Subcutaneous abdominal adipose tissue (tissue), 5 donors: ENCODE data around the gene TMEM120B.
"Not testable (repeated sequence)": the region's sequence is repeated elsewhere in the genome, so short reads cannot be mapped to it uniquely, and the experiment has no call there.

ENCODE experiments used
- H3K27ac ChIP-seq: one replicate; pipeline ENCODE4 v1.7.0; 2013; ENCODE audit warnings: low read depth, mild to moderate bottlenecking, inconsistent platforms, low read length, moderate library complexity
- H3K27me3 ChIP-seq, 5 donors: one replicate each; pipeline ENCODE4 v1.7.0; 2013; ENCODE audit warnings: low read length in 5 of 5, inconsistent platforms in 1 of 5; ENCODE audit not compliant: control insufficient read depth in 5 of 5, insufficient read depth in 4 of 5
- H3K36me3 ChIP-seq, 5 donors: one replicate each; pipeline ENCODE4 v1.7.0; 2013; ENCODE audit warnings: low read length in 5 of 5; ENCODE audit not compliant: control insufficient read depth in 5 of 5, insufficient read depth in 5 of 5
- H3K4me1 ChIP-seq, 5 donors: one replicate each; pipeline ENCODE4 v1.7.0; 2013; ENCODE audit warnings: low read length in 5 of 5, mild to moderate bottlenecking in 3 of 5, moderate library complexity in 1 of 5; ENCODE audit not compliant: control insufficient read depth in 5 of 5, insufficient read depth in 5 of 5
- H3K4me3 ChIP-seq, 5 donors: one replicate each; pipeline ENCODE4 v1.7.0; 2013; ENCODE audit warnings: low read length in 5 of 5, low read depth in 1 of 5
- H3K9ac ChIP-seq, 5 donors: one replicate each; pipeline ENCODE4 v1.7.0; 2013; ENCODE audit warnings: low read length in 5 of 5, mild to moderate bottlenecking in 4 of 5, moderate library complexity in 3 of 5
- H3K9me3 ChIP-seq, 5 donors: one replicate each; pipeline ENCODE4 v1.7.0; 2013; ENCODE audit warnings: low read length in 5 of 5; ENCODE audit not compliant: control insufficient read depth in 5 of 5
- donor health status: healthy.
- donor health status: healthy.
- donor health status: healthy.
- donor health status: healthy.
- donor health status: healthy.

TMEM120B gene

GRCh38 chr12:121712461-121713256, at the start of gene TMEM120B:
Gene TMEM120B, plus strand, starts transcription at chr12:121712752. Its CDS starts 144 bp downstream, at chr12:121712896.
- H3K9me3 ChIP-seq, result no peaks in the 10 kb centered on the region
- no peaks in the 10 kb centered on the region for H3K27me3 ChIP-seq
- peak within 1 kb of the TSS; percentile 70 for H3K27ac ChIP-seq
- peaks cover 0 to 63% (median 33%) of the 10 kb centered on the region in 5 donors for H3K4me1 ChIP-seq
- peak within 1 kb of the TSS in 4 of 5 donors; percentile 74 to 86 (median 86) for H3K9ac ChIP-seq
- H3K4me3 ChIP-seq, result peak within 1 kb of the TSS; percentile 87 to 93 (median 90)
- peaks cover 0 to 3% (median 0%) of the 10 kb centered on the region in 5 donors for H3K36me3 ChIP-seq

DNA sequence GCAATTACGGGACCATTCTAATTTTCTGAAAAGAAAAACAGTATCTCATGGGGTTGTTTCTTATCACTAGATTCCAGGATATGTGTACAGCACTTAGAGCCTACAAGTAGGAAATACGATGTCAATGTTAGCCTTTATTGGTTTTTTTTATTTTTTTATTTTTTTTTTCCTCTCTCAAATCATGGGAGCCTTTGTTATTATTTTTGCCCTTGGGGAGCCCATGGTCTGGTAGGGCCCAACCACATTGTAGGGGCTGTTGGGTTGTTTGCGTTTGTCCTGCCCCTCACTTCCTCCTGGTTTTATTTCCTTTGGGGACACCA, 49.0 kb upstream of the TMEM120B start:
- no peak overlapping the region for H3K4me3 ChIP-seq

DNA sequence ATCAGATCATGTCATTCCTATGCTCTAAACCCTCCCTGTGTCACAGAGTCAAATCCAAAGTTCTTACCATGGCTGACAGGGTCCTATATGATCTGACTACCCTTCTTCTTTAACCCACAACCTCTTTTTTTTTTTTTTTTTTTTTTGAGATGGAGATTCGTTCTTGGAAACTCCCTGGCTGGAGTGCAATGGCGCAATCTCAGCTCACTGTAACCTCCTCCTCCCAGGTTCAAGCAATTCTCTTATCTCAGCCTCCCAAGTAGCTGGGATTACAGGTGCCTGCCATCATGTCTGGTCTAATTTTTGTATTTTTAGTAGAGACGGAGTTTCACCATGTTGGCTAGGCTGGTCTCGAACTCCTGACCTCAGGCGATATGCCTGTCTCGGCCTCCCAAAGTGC, 45.7 kb upstream of the TMEM120B start:
- H3K9ac ChIP-seq, H3K4me1 ChIP-seq, H3K27me3 ChIP-seq, H3K27ac ChIP-seq, H3K36me3 ChIP-seq, H3K4me3 ChIP-seq, H3K9me3 ChIP-seq: not testable (repeated sequence)

More for the DNA sequence above, 49.0 kb upstream of the TMEM120B start:
- no peak overlapping the region for H3K9ac ChIP-seq
- H3K9me3 ChIP-seq, result no peaks in the 10 kb centered on the region
- no peak overlapping the region for H3K27ac ChIP-seq
- no peaks in the 10 kb centered on the region for H3K36me3 ChIP-seq
- H3K4me1 ChIP-seq, result peaks cover 0 to 13% (median 8%) of the 10 kb centered on the region in 5 donors
- no peaks in the 10 kb centered on the region for H3K27me3 ChIP-seq

- Histone ChIP-seq H3K9me3 (no peaks in the 10 kb centered on the region), H3K27me3 (no peaks in the 10 kb centered on the region), H3K27ac (no peak overlapping the region), H3K4me1 (peaks cover 0 to 17% (median 14%) of the 10 kb centered on the region in 5 donors), H3K4me3 (no peak overlapping the region), H3K9ac (peak overlapping the region in 1 of 5 donors; percentile 20), H3K36me3 (no peaks in the 10 kb centered on the region)
These were observed 43.6 kb upstream of the TMEM120B start for GRCh38 chr12:121668750-121669520.

DNA sequence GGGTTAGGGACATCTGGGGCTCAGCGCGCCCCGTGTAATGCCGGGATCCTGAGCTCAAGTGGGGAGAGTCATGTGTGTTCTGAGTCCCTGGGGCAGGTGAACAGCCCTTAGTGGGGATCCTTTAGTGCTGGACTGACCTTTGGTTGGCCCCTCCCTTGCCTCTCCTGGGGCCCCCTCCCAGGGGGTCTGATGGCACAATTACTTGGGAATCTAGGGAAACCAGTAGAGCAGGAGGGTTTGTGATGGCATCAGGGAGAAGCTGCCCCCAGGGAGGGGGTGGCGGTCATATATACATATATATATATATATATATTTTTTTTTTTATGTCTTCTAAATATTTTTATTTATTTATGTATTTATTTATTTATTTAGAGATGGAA, 43.0 kb upstream of the TMEM120B start, which contains the start of gene MORN3:
Gene MORN3, minus strand, starts transcription at position 134 of the 380 bp plus-strand sequence. CDS start 171 bp downstream, outside the sequence.
- Histone ChIP-seq H3K27ac (no peak within 1 kb of the TSS), H3K9ac (peak within 1 kb of the TSS in 1 of 5 donors; percentile 20), H3K27me3 (no peaks in the 10 kb centered on the region)

DNA sequence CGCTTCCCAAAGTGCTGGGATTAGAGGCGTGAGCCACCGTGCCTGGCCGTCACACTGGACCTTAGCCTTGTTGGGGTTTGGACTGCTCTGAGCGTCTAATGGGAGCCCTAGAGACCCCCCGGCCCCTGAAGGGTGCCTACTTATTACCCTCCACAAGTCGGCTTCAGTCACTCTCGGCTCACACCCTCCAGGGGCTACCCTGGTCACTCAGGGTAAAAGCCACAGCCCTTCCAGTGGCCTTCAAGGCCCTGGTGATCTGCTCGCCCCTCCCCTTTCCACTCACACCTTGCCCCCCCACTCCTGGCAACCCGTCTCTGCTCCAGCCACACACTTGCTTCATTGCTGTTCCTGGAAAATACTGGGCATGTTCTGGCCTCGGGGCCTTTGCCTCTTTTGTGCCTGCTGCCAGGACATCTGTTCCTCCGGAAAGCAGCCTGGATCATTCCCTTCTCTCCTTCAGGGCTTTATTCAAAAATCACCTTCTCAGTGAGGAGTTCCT, 39.5 kb upstream of the TMEM120B start:
- Histone ChIP-seq H3K36me3 (no peaks in the 10 kb centered on the region), H3K9ac (no peak overlapping the region), H3K9me3 (no peaks in the 10 kb centered on the region), H3K27ac (peak overlapping the region; percentile 37), H3K4me3 (peak overlapping the region; percentile 62 to 68 (median 64)), H3K27me3 (no peaks in the 10 kb centered on the region), H3K4me1 (peaks cover 0 to 17% (median 14%) of the 10 kb centered on the region in 5 donors)

More for the DNA sequence above, 43.0 kb upstream of the TMEM120B start, which contains the start of gene MORN3:
- no peak within 1 kb of the TSS for H3K4me3 ChIP-seq
- H3K9me3 ChIP-seq, result no peaks in the 10 kb centered on the region
- H3K4me1 ChIP-seq, result peaks cover 0 to 17% (median 14%) of the 10 kb centered on the region in 5 donors
- H3K36me3 ChIP-seq, result no peaks in the 10 kb centered on the region

GRCh38 chr12:121676190-121676589, 36.4 kb upstream of the TMEM120B start:
- H3K27me3 ChIP-seq, result no peaks in the 10 kb centered on the region
- H3K4me1 ChIP-seq, result peaks cover 0 to 17% (median 14%) of the 10 kb centered on the region in 5 donors
- H3K9ac ChIP-seq, result no peak overlapping the region
- no peaks in the 10 kb centered on the region for H3K36me3 ChIP-seq
- no peak overlapping the region for H3K27ac ChIP-seq
- H3K4me3 ChIP-seq, result no peak overlapping the region
- H3K9me3 ChIP-seq, result no peaks in the 10 kb centered on the region

- Histone ChIP-seq H3K4me1 (peaks cover 0 to 5% (median 1%) of the 10 kb centered on the region in 5 donors), H3K27ac (no peak overlapping the region), H3K36me3 (no peaks in the 10 kb centered on the region), H3K4me3 (no peak overlapping the region), H3K9ac (no peak overlapping the region), H3K9me3 (no peaks in the 10 kb centered on the region), H3K27me3 (no peaks in the 10 kb centered on the region)
These were observed 34.2 kb upstream of the TMEM120B start for GRCh38 chr12:121678305-121678704.

DNA sequence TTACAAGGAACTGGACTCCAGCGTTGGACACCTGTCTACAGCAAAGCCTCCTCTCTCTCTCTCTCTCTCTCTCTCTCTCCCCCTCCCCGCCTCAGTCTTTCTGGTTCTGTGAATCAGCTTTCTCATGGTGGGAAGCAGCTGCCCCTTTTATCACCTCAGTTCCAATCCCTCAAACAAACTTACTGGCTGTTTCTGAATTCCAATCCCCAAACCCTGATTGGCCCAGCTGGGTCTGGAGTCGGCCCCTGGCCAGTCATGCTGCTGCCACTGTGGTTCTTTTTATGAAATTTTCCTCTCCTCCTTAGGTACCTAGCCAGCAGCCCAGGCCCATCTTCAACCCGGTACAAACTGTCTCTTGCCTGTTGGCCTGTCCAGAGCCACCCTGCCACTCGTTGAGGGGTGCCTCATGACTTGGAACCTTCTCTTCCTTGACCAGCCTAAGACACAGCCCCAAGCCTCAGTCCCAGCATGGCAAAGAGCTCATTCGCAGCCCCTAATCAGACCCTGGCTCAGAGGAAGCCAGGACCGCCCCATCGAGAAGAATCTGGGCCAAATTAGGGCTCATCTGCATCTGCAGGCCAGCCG, 33.7 kb upstream of the TMEM120B start:
- Histone ChIP-seq H3K36me3 (no peaks in the 10 kb centered on the region), H3K4me3 (no peak overlapping the region), H3K9ac (no peak overlapping the region), H3K27ac (no peak overlapping the region), H3K9me3 (no peaks in the 10 kb centered on the region), H3K4me1 (peaks cover 0 to 3% (median 0%) of the 10 kb centered on the region in 5 donors), H3K27me3 (no peaks in the 10 kb centered on the region)
